Head of caudate nucleus (tissue), 42 donors: ENCODE results near the gene PRKN.
A peak's percentile ranks its signal among the peaks of the same experiment; 100 is the strongest.

ENCODE experiments used
- DNase-seq, 42 donors: peaks; one replicate each; pipeline versions ENCODE4 v3.0.0 to v3.0.0-alpha.2; 2020 to 2021; ENCODE audit warnings: mixed read lengths in 7 of 42
- intact Hi-C: fragments of 100-400 bp; cut with DNase I; formaldehyde crosslinking; loops from one replicate; pipeline ENCODE4 v1.15.0; 2022

The PRKN gene

DNA sequence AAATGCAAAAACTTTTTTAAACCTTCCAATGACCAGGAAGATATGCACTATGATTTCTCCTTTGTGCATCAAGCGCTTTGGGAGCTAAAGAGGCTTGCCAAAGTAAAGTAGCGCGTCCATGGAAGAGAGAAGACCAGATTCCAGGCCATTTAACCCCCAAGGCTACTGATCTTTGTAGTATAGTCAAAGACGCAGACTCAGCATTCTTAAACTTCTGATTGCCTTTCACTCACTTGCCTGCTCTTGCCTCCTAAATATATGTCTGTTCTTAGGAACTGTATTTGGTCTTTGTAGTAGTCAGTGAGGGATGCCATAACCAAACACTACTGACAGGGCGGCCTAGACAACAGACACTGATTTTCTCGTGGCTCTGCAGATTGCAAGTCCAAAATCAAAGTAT lies 426.4 kb downstream of the PRKN start:
- no peak for DNase-seq
- intact Hi-C loops, result no loop called here

DNA sequence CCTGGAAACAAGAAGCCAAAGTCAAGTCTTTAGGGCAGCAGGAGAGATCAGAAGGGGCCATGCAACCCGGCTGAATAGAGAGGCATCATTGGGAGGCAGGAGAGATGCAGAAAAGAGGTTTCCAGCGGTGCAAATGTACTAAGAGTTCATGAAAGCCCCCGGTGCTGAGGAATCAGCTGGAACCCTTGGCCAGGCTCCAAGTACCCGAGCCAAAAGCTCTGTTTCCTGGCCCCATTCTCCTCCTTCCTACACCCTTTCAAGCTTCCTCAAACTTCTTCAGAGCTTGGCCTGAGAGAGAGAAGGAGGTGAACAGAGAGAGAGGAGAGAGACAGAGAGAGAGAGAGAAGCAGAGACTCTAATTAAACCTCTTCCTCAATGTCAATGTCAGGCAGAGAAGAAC lies 433.5 kb downstream of the PRKN start:
- intact Hi-C loops, result no loop called here
- peak in 13 of 42 donors; percentile 4 to 42 (median 19) for DNase-seq

DNA sequence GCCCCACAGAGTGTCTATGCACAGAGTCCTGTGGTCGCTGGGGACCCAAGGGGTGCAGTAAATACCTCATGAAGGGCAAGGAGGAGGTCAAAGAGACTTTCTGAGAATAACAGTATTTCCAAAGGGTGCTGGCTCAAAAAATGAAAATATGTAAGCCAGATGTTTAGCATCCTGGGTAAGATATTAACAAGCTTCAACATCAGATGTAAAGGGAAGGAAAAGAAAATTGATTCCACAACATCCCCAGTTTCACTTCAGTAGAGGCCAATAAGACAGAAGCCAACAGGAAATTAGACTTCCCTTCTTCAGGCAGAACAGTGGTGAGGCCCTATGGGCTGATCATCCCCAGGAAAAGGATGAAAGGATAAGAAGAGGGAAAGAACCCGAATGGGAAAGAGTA lies 434.7 kb downstream of the PRKN start:
- no peak for DNase-seq
- intact Hi-C loops, result no loop called here

DNA sequence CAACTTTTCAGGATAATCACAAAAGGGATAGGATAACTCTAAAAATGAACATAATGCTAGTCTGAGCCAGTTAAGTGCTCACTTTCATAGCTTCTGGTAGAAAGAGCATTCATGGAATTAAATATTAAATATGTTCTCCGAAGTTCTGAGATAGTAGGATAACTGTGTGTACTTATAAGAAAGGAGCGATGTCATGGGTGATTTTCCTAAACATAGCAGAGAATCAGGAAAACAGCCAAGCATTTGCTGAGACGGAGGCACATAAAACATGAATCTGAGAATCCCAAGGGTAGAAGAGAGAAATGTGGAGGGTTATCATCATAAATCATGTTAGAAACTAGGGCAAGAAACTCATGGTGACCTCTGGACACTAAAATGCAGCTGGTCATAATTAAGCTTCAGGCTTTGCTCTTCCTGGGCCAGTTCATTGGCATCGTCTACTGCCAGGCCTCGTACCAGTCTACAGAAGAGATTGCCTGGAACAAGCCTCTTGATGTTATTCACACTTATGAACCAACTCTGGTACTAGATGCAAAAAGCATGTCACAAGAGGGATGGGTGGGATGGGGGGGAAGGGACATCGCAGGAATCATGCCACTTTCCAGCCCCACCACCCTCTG lies 436.6 kb downstream of the PRKN start:
- intact Hi-C loops, result no loop called here
- DNase-seq, result no peak

DNA sequence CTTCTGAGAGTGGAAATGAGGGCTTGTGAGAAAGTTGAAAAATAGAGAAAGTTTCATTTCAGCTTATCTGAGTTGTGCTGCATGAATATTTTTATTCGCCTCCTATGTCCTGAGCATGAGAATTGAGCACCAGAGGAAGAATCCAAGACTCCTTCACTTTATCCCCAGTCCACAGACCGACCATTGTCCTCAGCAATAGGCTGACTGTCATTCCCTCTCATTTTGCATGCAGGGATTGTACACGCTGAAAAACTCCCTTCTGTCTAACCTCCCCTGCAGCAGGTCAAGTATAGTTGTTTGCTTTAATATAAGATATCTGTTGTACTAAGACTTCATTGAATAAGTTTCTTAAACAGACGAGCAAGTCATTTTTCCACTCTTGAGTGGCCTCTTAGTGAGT lies 437.6 kb downstream of the PRKN start:
- DNase-seq, result peak in 11 of 42 donors; percentile 5 to 51 (median 18)
- intact Hi-C loops, result no loop called here

DNA sequence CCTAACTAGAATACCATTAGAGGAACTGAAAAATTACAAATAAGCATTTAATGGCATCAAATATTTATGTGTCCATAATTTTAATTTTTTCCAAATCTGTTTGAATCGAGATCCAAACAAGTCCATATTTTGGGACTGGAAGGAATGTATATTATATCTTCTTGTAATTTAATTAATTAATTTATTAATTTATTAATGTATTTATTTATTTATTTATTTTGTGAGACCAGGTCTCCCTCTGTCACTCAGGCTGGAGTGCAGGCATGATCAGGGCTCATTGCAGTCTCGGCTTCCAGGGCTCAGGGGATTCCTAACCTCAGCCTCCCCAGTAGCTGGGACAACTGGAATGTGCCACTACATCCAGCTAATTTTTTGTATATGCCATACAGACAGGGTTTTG lies 453.6 kb downstream of the PRKN start:
- no peak for DNase-seq
- intact Hi-C loops, result no loop called here

DNA sequence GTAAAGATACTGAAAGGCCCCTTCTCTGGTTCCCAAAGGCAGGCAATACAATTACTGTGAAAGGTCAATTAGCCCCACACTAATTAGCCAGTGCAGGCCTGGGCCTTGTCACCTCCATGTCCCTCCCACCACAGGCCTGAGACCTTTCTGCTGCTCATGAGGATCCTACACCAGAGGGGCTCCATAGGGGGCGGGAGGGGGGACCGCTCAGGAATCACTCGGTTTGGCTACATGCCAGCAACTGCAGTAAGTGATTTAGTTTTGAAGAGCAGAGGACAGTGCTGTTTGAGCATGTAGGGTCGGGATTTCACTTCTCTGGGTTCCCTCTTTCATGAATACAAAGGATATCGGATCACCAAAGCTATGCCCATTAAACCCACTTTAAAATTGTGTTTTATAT lies 455.6 kb downstream of the PRKN start:
- intact Hi-C loops, result no loop called here
- no peak for DNase-seq

DNA sequence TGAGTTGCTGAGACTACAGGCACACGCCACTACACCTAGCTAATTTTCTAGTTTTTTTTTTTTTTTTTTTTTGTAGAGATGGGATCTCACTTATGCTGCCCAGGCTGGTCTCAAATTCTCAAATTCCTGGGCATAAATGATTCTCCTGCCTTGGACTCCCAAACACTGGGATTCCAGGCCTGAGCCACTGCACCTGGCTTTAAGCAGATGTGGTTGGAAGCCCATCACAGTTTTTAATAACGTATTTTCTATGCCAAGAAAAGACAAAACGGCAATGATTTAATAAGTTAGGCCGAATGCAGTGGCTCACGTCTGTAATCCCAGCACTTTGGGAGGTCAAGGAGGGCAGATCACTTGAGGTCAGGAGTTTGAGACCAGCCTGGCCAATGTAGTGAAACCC lies 456.6 kb downstream of the PRKN start:
- intact Hi-C loops, result no loop called here
- DNase-seq, result no peak

DNA sequence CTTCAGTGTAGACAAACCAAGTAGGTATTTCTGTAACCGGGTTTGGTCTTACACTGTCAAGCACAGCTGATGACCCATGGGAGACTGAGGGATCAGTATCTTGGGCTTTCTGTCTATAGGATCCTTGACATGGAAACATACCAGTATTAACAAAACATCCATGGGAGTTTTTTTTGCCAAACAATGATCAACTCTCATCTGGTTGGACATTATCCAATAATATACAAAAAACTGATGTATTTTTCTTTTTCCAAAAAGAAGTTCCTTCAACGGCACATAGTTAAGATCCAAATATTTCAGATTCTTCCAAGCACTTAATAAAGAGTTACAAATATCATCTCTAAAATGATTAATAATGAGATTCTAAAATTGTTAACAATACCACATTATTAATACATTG lies 459.9 kb downstream of the PRKN start:
- intact Hi-C loops, result no loop called here
- no peak for DNase-seq

DNA sequence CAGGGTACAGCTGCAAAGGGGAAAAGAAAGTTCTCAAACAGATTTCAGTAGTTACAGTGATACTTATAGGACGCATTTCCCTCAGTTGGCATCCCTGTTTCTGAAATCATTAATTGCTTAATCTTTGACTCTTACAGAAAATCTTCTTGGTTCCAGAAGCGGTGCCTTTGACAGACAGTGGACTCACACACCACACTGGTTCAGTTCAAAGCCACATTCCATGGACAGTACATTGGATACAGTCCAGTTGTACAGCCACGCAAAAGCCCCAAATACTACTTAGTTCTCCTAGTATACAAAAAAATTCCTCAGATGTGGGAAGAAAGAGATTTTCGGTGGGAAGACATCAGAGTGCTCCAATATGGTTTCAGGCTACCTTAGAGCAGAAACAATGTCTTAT lies 460.4 kb downstream of the PRKN start:
- intact Hi-C loops, result no loop called here
- no peak for DNase-seq

DNA sequence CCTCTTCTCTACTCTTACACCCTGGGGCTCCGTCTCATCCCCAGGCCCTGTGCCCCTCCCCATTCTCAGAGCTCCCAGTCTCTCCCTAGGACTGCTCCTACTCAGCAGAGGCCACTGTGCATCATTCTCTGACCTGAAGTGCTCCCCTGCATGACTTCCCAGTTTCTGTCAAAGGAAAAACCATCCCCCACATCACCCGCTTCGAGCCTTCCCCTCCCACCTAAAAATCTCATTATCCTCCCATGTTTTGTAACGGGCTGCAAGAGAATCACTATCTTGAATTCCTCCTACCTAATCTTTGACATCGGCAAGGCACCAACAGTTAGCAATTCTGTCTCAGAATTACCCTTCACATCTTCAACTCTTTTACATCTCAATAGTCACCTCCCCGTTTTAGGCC lies 463.0 kb downstream of the PRKN start:
- peak in 31 of 42 donors; percentile 9 to 76 (median 46) for DNase-seq
- intact Hi-C loops, result no loop called here

DNA sequence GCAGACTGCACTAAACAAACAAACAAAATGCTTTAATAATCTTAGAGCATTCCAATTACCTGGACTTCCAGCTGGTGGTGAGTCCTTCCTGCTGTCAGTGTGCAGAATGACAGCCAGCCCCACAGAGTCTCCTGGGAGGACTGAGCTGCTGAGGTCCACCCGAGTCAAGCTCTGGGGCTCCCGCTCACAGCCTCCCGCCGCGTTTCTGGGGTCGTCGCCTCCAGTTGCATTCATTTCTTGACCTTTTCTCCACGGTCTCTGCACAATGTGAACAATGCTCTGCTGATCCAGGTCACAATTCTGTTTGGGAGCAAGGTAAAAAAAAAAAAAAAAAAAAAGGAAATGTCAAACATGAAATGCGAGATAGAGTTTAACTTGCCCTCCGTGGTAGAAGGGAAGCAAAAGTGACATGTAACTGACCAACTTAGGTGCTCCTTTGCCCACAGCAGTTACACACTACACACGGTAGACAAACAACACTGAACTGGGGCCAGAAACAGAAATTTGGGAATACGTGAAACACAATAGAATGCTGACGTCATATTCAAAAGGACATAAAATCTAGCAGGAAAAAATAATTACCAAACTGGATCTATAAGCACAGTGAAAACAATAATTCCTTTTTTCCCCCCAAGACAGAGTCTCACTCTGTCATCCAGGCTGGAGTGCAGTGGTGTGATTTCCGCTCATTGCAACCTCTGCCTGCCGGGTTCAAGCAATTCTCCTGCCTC lies 464.9 kb downstream of the PRKN start:
- no peak for DNase-seq
- intact Hi-C loops, result no loop called here

DNA sequence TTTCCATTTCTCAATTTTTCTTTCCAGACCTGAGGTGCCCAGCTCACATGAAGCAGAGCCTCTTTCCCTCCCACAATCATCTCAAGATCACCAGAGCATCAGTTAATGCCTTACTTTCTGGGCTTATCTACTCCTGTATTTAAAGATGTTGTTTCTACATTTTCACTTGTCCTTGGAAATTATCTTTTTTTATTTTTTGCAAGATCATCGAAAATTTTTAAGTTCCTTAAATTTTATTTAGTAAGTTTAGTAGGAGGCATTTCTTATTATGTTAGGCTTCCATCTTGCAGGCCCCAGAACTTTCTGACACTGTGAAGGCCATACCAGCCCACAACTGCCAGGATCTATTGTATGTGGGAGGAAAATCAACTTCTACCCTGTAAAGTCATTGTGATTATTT lies 466.0 kb downstream of the PRKN start:
- intact Hi-C loops, result no loop called here

DNA sequence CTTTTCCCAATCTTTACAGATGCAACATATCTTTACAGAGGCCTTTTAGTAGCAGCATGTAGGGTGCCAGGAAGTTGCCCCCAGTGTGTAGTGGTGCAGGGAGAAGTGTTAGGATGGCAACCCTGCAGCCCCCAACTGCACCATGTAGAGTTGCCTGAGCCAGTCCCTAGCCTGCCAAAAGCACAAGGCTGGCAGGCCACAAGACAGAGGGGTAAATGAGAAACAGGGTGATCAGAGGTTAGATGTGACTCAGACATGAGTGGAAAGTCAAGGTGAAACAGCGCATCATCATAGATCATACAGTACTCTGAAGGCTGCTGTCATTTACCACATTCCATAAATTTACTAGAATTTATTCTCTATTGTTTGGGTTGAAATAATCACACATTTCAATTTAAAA lies 467.5 kb downstream of the PRKN start:
- DNase-seq, result no peak
- intact Hi-C loops, result no loop called here

More for the DNA sequence above, 466.0 kb downstream of the PRKN start:
- DNase-seq, result no peak

DNA sequence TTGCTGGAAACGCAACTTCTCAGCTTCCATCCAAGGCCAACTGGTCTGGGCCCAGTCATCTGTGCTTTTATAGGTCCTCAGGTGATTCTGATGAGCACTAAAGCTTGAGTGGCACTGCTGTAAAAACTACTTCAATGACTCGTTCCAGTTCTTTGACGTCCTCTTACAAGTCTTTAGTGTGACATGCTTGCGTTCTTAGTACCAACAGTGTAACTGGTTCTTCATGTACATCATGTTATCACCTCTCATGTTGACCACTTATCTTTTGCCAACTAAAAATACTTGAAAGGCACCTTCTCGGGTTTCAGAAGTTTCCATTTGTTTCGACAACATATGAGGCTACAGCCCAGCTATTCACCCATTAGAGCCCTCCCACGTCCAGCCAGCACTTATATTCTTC lies 468.9 kb downstream of the PRKN start:
- DNase-seq, result no peak
- intact Hi-C loops, result no loop called here

DNA sequence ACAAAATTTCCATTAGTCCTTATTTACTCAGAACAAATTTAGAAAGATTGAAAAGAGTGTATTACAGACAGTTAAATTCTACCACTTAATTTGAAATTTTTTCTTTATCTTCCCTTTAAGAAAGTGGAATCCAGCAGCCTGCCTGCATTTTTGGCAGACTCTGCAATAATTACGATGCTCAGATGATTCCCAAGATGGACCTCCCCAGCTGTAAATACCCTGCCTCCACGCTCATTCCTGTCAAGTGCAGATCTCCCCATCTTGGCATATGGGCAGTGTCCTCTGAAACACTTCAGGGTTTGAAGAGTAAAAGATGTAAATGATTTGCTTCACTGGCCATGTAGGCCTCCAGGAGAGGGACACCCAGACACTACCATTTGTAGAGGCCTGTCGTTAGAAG lies 471.2 kb downstream of the PRKN start:
- intact Hi-C loops, result no loop called here
- no peak for DNase-seq

DNA sequence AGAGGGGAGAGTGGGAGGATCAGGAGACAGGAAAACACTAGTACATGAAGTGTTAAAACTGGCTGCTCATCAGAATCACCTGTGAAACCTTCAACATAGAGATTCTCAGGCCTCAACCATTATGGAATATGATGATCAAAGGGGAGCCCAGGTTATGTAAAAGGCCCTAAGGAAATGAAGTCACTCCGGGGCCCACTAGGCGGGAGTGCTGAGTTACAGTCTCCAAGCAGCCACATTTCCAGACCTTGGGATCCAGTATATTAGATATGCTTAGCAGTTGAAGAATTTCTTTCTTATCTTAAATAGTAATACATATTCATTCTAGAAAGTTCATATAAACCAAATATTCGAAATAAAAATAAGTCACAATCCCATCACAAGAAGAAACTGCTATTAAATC lies 476.3 kb downstream of the PRKN start:
- no peak for DNase-seq
- intact Hi-C loops, result no loop called here

DNA sequence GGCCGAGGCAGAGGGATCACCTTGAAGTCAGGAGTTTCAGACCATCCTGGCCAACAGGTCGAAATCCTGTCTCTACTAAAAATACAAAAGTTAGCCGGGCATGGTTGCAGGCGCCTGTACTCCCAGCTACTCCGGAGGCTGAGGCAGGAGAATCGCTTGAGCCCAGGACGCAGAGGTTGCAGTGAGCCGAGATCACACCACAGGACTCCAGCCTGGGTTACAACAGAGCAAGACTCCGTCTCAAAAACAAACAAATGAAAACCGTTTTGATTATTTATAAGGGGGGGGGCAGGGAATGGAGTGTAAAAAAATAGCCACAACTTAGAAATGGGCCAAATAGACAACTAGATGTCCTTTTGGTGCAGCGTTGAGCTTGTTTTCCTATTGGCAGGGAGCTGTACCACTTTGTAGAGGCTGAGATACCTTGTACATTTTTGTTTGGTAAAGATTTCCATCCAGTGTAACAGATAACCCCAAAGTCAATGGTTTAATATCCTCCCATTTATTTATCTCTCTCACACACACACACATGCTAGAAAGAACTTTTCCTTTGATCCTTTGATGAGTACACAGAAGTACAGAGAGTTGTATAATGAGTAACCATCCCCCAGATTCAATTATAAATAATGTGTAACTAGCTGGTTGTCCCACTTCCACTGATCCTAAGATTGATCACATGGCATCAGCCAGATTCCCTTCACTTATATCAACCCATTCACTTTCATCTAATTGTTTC lies 477.5 kb downstream of the PRKN start:
- intact Hi-C loops, result no loop called here
- DNase-seq, result no peak

DNA sequence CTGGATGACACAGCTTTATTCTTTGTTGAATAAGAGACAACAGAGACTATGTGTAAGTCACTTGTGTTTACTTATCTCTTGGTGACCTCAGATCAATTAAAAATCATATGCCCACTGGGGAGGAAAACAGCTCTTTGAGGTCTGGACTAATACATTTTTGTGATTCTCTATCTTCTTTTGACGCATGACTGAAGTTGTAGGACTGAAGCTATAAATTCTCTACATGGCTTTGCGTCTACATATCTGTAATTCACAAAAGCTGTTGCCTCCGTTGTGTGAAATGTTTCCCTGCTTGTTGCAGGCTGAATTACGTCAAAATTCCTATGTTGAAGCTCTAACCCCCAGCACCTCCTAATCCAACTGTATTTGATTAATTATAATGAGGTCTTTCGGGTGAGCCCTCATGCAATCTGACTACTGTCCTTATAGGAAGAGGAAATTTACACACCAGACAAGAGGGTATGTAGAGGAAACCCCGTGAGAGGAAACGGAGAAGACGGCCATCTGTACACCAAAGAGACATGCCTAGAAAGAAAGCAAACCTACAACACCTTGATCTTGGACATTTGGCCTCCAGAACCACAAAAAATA lies 481.6 kb downstream of the PRKN start:
- DNase-seq, result no peak
- intact Hi-C loops, result no loop called here

DNA sequence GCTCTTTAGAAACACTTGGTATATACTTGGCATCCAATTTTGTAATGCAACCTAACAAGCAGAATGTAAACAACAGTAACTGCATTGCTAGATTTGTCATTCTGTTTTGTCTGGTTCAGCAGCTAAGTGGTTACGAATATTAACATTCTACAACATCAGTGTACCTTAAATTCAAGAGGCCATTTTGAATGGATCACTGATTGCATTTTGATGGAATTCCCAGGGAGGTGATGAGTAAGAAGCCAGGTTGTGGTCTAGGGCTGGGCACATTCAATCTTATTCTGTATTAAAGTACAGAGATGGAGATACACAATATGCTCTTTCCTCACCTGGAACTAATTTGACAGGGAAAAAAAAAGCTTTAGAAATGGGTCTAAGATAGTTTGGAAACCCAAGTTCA lies 483.5 kb downstream of the PRKN start:
- intact Hi-C loops, result no loop called here

More for the DNA sequence above, 483.5 kb downstream of the PRKN start:
- DNase-seq, result no peak
